GM18867 (cell line): ENCODE results near the gene EHD4.

Experiments used
- ATAC-seq: cut with Tn5 transposase; IDR thresholded peaks from one replicate; pipeline ENCODE4 v1.9.1; 2021; ENCODE audit warnings: mild to moderate bottlenecking, moderate library complexity; ENCODE audit not compliant: unreplicated experiment

The EHD4 gene

GRCh38 chr15:41847981-41848380, 124.4 kb downstream of the EHD4 start:
- ATAC-seq, result no peak

GRCh38 chr15:41847206-41847605, 125.2 kb downstream of the EHD4 start:
- no peak for ATAC-seq
